Peyer's patch (tissue), 4 donors: Measurements from ENCODE around the gene RAPGEF2.

ENCODE experiments used
- POLR2A ChIP-seq, 2 donors: fragments of 450-650 bp; IDR thresholded peaks; one replicate each; pipeline ENCODE4 v1.5.1; 2017; ENCODE audit warnings: antibody characterized with exemption in 2 of 2, mild to moderate bottlenecking in 2 of 2, moderate library complexity in 2 of 2
- TF ChIP-seq, protein P1 (sequence below), 6 experiments: fragments of 450-650 bp in 4 of 6; fragments of 200-600 bp in 2 of 6; sonication (generic) in 1 of 6; IDR thresholded peaks; one replicate each; pipeline ENCODE4 v1.5.1; 2017 to 2019; ENCODE audit warnings: antibody characterized with exemption in 6 of 6, mild to moderate bottlenecking in 3 of 6, moderate library complexity in 1 of 6

DNA sequence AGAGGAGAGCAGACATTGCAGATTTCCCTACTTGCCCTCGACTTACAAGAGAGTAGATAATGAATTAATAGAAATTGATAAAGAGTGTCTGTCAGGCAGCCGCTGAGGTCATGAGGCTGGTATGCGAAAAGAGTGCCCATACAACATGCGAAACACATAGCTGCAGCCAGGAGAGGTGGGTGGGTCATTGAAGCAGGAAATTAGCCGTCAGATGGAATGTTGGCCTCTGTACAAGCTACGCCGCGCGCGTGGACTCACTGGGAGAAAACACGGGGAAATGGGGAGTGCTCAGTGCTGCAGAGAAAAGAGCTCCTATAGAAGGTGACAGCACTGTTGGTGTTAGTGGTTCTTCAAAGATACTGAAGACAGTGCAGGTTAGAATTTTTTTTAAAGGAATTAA lies 125.1 kb downstream of the RAPGEF2 start:
- TF ChIP-seq, protein P1, sequence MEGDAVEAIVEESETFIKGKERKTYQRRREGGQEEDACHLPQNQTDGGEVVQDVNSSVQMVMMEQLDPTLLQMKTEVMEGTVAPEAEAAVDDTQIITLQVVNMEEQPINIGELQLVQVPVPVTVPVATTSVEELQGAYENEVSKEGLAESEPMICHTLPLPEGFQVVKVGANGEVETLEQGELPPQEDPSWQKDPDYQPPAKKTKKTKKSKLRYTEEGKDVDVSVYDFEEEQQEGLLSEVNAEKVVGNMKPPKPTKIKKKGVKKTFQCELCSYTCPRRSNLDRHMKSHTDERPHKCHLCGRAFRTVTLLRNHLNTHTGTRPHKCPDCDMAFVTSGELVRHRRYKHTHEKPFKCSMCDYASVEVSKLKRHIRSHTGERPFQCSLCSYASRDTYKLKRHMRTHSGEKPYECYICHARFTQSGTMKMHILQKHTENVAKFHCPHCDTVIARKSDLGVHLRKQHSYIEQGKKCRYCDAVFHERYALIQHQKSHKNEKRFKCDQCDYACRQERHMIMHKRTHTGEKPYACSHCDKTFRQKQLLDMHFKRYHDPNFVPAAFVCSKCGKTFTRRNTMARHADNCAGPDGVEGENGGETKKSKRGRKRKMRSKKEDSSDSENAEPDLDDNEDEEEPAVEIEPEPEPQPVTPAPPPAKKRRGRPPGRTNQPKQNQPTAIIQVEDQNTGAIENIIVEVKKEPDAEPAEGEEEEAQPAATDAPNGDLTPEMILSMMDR (IDR thresholded peaks at IDR 0.05) = peak in 3 of 6 experiments; percentile 40 to 64 (median 54)
- no peak for TF ChIP-seq POLR2A (IDR thresholded peaks at IDR 0.05)
